DLD1 (cell line): Measurements from ENCODE around the gene TSC1.

Experiments
- in situ Hi-C: cut with HindIII; loops from 2 replicates; pipeline ENCODE4 v1.10.0; 2017; ENCODE audit warnings: low sequenced_read_pairs

Gene TSC1

DNA sequence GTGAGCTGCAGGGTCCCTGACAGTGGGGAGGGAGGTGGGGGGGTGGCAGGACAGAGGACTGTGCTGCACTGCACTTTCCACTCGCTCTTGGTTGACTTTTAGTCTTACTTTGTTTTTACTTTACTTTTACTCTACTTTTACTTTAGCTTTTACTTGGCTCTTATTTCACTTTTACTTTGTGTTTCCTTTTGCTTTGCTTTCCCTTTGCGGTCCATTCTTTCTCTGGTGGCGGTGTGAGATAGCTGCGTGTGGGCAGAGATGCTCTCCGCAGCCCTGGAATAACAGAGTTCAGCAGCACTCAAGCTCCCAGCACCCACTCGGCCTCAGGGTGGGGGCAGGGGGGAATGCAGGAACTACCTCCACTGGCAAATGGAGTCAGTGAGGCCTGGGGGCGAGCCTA, 71.0 kb downstream of the TSC1 start:
- in situ Hi-C loops, result no loop called here

DNA sequence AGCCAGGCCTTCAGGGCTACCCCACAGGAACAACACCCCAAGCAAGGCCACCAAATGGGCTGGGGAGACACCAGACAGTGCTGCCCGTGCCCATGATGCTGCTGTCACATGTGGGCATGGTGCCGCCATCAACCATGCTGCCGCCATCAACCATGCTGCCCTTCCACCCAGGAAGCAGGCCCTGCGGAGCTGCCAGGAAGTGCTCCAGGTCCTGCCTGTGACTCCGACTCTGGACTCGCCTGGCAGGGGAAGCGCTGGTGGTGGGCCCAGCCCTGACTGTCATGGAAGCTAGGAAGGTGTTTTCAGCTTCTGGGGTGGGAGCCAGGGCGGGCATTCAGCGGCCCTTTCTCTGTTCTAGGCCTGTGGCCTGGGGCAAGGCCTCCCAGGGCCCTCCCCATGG, 75.2 kb downstream of the TSC1 start:
- in situ Hi-C loops, result no loop called here

- in situ Hi-C loops, result no loop called here
These were observed 77.5 kb downstream of the TSC1 start for GRCh38 chr9:132866898-132867297.

DNA sequence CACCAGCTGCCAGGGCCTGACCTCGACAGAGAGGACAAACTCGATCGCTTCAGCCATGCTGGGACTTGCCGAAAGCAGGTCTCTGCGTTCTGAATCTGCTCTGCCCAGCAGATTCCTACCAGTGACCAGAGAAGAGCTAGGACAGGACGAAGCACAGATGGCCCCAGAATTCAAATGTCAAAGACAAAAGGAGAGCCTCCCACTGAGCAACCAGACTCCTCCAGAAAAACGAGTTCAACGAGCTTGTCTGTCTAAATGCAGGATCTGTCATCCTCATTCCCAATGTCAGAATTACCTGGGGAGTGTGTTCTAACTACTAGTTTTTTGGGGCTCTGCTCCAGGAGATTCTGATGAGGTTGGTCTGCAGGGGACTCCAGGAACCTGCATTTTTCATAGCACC, 79.7 kb downstream of the TSC1 start:
- in situ Hi-C loops, result no loop called here

- in situ Hi-C loops, result no loop called here
These were observed 80.1 kb downstream of the TSC1 start for GRCh38 chr9:132864277-132864676.

GRCh38 chr9:132863096-132863495, 81.3 kb downstream of the TSC1 start:
- in situ Hi-C loops, result no loop called here

GRCh38 chr9:132862533-132862932, 81.9 kb downstream of the TSC1 start:
- in situ Hi-C loops, result no loop called here

GRCh38 chr9:132861666-132862065, 82.8 kb downstream of the TSC1 start:
- in situ Hi-C loops, result no loop called here

- in situ Hi-C loops, result no loop called here
These were observed 85.7 kb downstream of the TSC1 start for GRCh38 chr9:132858751-132859150.

- in situ Hi-C loops, result no loop called here
These were observed 86.6 kb downstream of the TSC1 start for GRCh38 chr9:132857616-132858342.

DNA sequence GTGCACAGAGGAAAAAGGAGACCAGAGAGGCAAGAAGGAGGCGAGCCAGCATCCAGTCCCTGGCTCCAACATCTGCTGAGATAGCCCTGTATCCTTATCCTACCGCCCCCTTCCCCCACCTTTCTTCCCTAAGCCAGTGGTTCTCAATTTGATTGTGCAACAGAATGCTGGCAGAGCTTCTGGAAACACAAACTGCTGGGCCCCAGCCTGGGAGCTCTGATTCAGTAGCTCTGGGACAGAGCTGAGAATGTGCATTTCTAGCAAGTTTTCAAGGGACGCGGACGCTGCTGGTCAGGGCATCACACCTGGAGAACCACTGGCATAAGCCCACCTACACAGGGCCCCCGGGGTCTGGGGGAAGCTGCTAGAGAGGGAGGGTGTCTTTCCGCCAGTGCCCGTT, 87.4 kb downstream of the TSC1 start:
- in situ Hi-C loops, result no loop called here

GRCh38 chr9:132855904-132856303, 88.5 kb downstream of the TSC1 start:
- in situ Hi-C loops, result no loop called here

DNA sequence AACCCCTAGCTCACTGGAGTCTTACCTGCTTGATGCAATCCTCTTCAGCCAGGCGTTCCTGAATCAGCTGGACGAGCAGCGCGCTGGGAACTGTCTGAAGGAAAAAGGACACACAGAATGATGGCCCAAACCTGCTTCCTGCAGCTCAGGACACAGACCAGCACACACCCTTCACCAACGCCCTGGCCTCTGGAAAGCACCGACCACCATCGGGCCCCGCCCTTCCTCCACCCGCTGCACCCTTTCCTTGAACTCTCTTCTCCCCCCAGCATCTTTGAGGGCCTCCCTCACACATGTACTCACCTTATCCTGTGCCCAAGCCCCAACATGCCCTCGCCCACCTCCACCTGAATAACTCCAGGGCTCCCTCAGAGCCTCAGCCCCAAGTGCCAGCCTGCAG, 89.6 kb downstream of the TSC1 start:
- in situ Hi-C loops, result no loop called here

GRCh38 chr9:132853482-132853881, 90.9 kb downstream of the TSC1 start:
- in situ Hi-C loops, result no loop called here

- in situ Hi-C loops, result no loop called here
These were observed 95.2 kb downstream of the TSC1 start for GRCh38 chr9:132849185-132849706.

- in situ Hi-C loops, result no loop called here
These were observed 97.4 kb downstream of the TSC1 start for GRCh38 chr9:132846918-132847515.

- in situ Hi-C loops, result no loop called here
These were observed 98.1 kb downstream of the TSC1 start for GRCh38 chr9:132846109-132846917.

GRCh38 chr9:132842124-132843044, 102.0 kb downstream of the TSC1 start:
- in situ Hi-C loops, result no loop called here
